Endothelial cell of umbilical vein (primary cell): Measurements from ENCODE around the gene CPLX1.

Source experiments
- CTCF ChIP-seq, 2 donors: IDR thresholded peaks; 1 replicate in 1 of 2; 2 replicates in 1 of 2; pipeline ENCODE4 v1.5.1; 2011; ENCODE audit warnings: low read length in 2 of 2, mild to moderate bottlenecking in 2 of 2, moderate library complexity in 2 of 2, control low read depth in 1 of 2, inconsistent platforms in 1 of 2, low read depth in 1 of 2; ENCODE audit not compliant: insufficient read depth in 1 of 2; ENCODE audit errors: extremely low read depth in 1 of 2
- EZH2 ChIP-seq: IDR thresholded peaks from 2 replicates; pipeline ENCODE4 v1.6.1; 2012; ENCODE audit warnings: borderline replicate concordance, low read depth, mild to moderate bottlenecking, moderate library complexity, low read length, inconsistent platforms; ENCODE audit not compliant: severe bottlenecking
- GATA2 ChIP-seq: IDR thresholded peaks from 2 replicates; pipeline ENCODE4 v1.7.0; 2011; ENCODE audit warnings: low read depth, mild to moderate bottlenecking, moderate library complexity, mixed read lengths, low read length; ENCODE audit not compliant: insufficient read length, insufficient read depth
- MYC ChIP-seq: IDR thresholded peaks from one replicate; pipeline ENCODE4 v1.6.1; 2011; ENCODE audit warnings: mild to moderate bottlenecking, low read depth, low read length
- POLR2A ChIP-seq: IDR thresholded peaks from 2 replicates; pipeline ENCODE4 v1.6.1; 2012; ENCODE audit warnings: low read depth, mild to moderate bottlenecking, control low read depth, low read length
- POLR2AphosphoS5 ChIP-seq: IDR thresholded peaks from 2 replicates; pipeline ENCODE4 v1.6.1; 2012; ENCODE audit warnings: low read depth, mild to moderate bottlenecking, control low read depth, low read length, moderate library complexity; ENCODE audit not compliant: insufficient read depth
- TF ChIP-seq, protein P1 (sequence below): IDR thresholded peaks from 2 replicates; pipeline ENCODE4 v1.6.1; 2011; ENCODE audit not compliant: insufficient read depth, insufficient read length

DNA sequence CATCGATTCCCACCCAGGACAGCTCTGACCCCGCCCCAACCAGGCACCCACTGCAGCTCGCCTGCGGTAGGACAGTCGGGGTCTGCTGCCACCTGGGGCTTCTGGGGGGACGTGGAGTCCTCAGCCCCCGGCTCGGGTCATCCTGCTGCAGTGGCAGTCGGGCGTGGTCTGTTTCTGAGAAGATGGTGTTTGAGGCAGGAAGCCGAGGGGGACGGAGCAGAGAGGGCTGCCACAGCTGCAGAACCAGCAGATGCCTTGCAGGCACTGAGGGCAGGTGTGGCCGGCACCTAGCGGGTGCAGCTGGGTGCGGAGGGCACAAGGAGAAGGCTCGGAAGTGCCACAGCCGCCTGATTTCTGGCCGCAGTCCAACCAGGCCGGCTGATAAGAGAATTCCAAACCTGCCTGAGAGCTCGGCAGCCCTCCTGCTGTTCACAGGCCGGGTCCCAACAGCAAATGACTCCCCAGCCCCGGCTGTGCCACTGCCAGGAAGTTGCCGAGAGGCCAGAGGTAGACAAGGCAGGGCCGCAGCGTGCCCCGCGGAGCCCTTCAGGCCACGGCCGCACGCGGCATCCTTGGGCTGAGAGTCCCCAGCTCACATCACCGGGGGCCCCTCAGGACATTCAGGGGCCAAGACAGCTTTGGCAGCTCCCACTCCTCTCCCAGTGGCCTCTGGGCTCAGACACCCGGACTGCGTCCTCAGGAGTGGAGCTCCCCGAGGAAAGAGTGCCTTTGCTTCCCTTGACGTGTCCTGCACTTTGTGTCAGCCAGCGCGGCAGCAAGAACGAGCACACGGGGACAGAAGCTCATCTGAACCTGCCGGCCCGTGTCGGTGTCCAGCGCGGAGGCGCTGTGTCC, 9.4 kb upstream of the CPLX1 start:
- no peak for TF ChIP-seq CTCF (IDR thresholded peaks at IDR 0.05; ENCODE audit: extremely low read depth in 1 of 2, insufficient read depth in 1 of 2, low read depth in 1 of 2, low read length in 2 of 2)
- TF ChIP-seq POLR2AphosphoS5, result no peak
- no peak for TF ChIP-seq POLR2A
- TF ChIP-seq, protein P1, sequence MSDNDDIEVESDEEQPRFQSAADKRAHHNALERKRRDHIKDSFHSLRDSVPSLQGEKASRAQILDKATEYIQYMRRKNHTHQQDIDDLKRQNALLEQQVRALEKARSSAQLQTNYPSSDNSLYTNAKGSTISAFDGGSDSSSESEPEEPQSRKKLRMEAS, result no peak
- no peak for TF ChIP-seq EZH2
- TF ChIP-seq GATA2, result no peak
- TF ChIP-seq MYC, result no peak
